Liver (tissue), 9 donors: ENCODE data around the gene B4GALT1. TPM values are rescaled to one million over a fixed set of nuclear protein-coding genes. Genes with fewer than 3 reads are reported as not detected.

ENCODE experiments used
- DNase-seq: peaks from one replicate; pipeline ENCODE4 v3.0.0-alpha.2; 2017; ENCODE audit warnings: low spot score
- H3K27ac ChIP-seq, 2 donors: one replicate each; pipeline ENCODE4 v1.7.0; 2013; ENCODE audit warnings: inconsistent platforms in 2 of 2, low read length in 2 of 2, control low read depth in 1 of 2, low read depth in 1 of 2, mild to moderate bottlenecking in 1 of 2
- H3K27me3 ChIP-seq, 4 donors: one replicate each; pipeline versions ENCODE4 v1.6.1 to v1.7.0; 2013; ENCODE audit warnings: low read length in 3 of 4, inconsistent platforms in 1 of 4, mild to moderate bottlenecking in 1 of 4, moderate library complexity in 1 of 4; ENCODE audit not compliant: control insufficient read depth in 4 of 4, insufficient read depth in 4 of 4
- H3K36me3 ChIP-seq, 4 donors: one replicate each; pipeline versions ENCODE4 v1.6.1 to v1.7.0; 2013; ENCODE audit warnings: low read length in 3 of 4, mild to moderate bottlenecking in 3 of 4, low read depth in 1 of 4, moderate library complexity in 1 of 4; ENCODE audit not compliant: control insufficient read depth in 4 of 4, insufficient read depth in 3 of 4
- H3K4me1 ChIP-seq, 4 donors: one replicate each; pipeline versions ENCODE4 v1.6.1 to v1.7.0; 2013; ENCODE audit warnings: low read length in 3 of 4, mild to moderate bottlenecking in 3 of 4, moderate library complexity in 1 of 4; ENCODE audit not compliant: control insufficient read depth in 4 of 4, insufficient read depth in 4 of 4
- H3K4me3 ChIP-seq, 3 donors: one replicate each; pipeline versions ENCODE4 v1.6.1 to v1.7.0; 2013; ENCODE audit warnings: low read length in 3 of 3, control low read depth in 1 of 3, low read depth in 1 of 3, mild to moderate bottlenecking in 1 of 3
- H3K9ac ChIP-seq, 2 donors: one replicate each; pipeline ENCODE4 v1.7.0; 2013; ENCODE audit warnings: low read length in 2 of 2, mild to moderate bottlenecking in 2 of 2, moderate library complexity in 2 of 2, control low read depth in 1 of 2, low read depth in 1 of 2
- H3K9me3 ChIP-seq, 4 donors: one replicate each; pipeline versions ENCODE4 v1.6.1 to v1.7.0; 2013; ENCODE audit warnings: low read length in 3 of 4; ENCODE audit not compliant: control insufficient read depth in 4 of 4
- ATF3 ChIP-seq: IDR thresholded peaks from 2 replicates; pipeline ENCODE4 v1.6.1; 2016; ENCODE audit warnings: antibody characterized with exemption
- CTCF ChIP-seq: fragments of 150-350 bp; IDR thresholded peaks from 2 replicates; pipeline ENCODE4 v1.5.1; 2017; ENCODE audit warnings: improper control_type of control experiment, low read depth, low read length; ENCODE audit not compliant: missing input control
- FOXA1 ChIP-seq: IDR thresholded peaks from 2 replicates; pipeline ENCODE4 v1.6.1; 2016; ENCODE audit warnings: antibody characterized with exemption
- FOXA2 ChIP-seq: IDR thresholded peaks from 2 replicates; pipeline ENCODE4 v1.6.1; 2016; ENCODE audit warnings: antibody characterized with exemption
- JUND ChIP-seq, 2 donors: IDR thresholded peaks; 2 replicates each; pipeline ENCODE4 v1.6.1; 2016; ENCODE audit warnings: antibody characterized with exemption in 2 of 2
- NR2F2 ChIP-seq: IDR thresholded peaks from 2 replicates; pipeline ENCODE4 v1.6.1; 2016; ENCODE audit warnings: antibody characterized with exemption
- RAD21 ChIP-seq, 2 donors: IDR thresholded peaks; 2 replicates each; pipeline ENCODE4 v1.6.1; 2016; ENCODE audit warnings: antibody characterized with exemption in 2 of 2, mild to moderate bottlenecking in 2 of 2
- REST ChIP-seq: IDR thresholded peaks from 2 replicates; pipeline ENCODE4 v1.6.1; 2016; ENCODE audit warnings: antibody characterized with exemption, mild to moderate bottlenecking
- RXRA ChIP-seq, 2 donors: IDR thresholded peaks; 2 replicates each; pipeline ENCODE4 v1.6.1; 2017 to 2018; ENCODE audit warnings: antibody characterized with exemption in 2 of 2, mild to moderate bottlenecking in 1 of 2
- SP1 ChIP-seq: IDR thresholded peaks from 2 replicates; pipeline ENCODE4 v1.6.1; 2018; ENCODE audit warnings: antibody characterized with exemption, mild to moderate bottlenecking
- TAF1 ChIP-seq: conservative IDR thresholded peaks from 2 replicates; pipeline ENCODE4 v1.6.1; 2016; ENCODE audit warnings: antibody characterized with exemption, mild to moderate bottlenecking
- YY1 ChIP-seq: IDR thresholded peaks from 2 replicates; pipeline ENCODE4 v1.6.1; 2016; ENCODE audit warnings: antibody characterized with exemption, mild to moderate bottlenecking
- WGBS: extraction: QIAGEN DNeasy Blood & Tissue Kit; methylation state at CpG from one replicate; pipeline ENCODE4 v1.1.7; 2013; 5-methylcytosine and 5-hydroxymethylcytosine counted together
- polyA plus RNA-seq, 2 donors: library from polyadenylated mRNA; stranded (reverse) in 1 of 2; unstranded in 1 of 2; fragments of 200-250 nt in 1 of 2; fragments of >200 nt in 1 of 2; fragmentation: Nextera tagmentation in 1 of 2; extraction: Ambion mirVana in 1 of 2; gene quantifications; one replicate each; pipeline versions ENCODE4 v1.2.1 to v1.2.3, GENCODE V29; 2013 to 2015
- total RNA-seq, 2 donors: library from RNA; depleted of rRNA; stranded (reverse); fragments of >200 nt; gene quantifications; one replicate each; pipeline ENCODE4 v1.2.3, GENCODE V29; 2014
- donor health status: healthy.
- donor health status: healthy.
- donor health status: healthy.
- donor health status: healthy.
- donor health status: healthy.

Gene B4GALT1
- total and polyA plus RNA-seq, 4 donors: 25.9 to 59.8 (median 42.7) TPM

- TF ChIP-seq REST: no peak
- TF ChIP-seq RAD21 (IDR thresholded peaks at IDR 0.05): no peak
These were observed 61.2 kb downstream of the B4GALT1 start (continued) for GRCh38 chr9:33105959-33106358.

GRCh38 chr9:33105504-33105903, 61.6 kb downstream of the B4GALT1 start:
- Histone ChIP-seq H3K9me3 (no peaks in the 10 kb centered on the region), H3K4me3 (no peak overlapping the region), H3K36me3 (peaks cover 0 to 5% (median 2%) of the 10 kb centered on the region in 4 donors), H3K27me3 (no peaks in the 10 kb centered on the region), H3K9ac (no peak overlapping the region), H3K4me1 (peaks cover 3 to 15% (median 6%) of the 10 kb centered on the region in 4 donors), H3K27ac (no peak overlapping the region)
- DNase-seq: no peak
- TF ChIP-seq CTCF: no peak
- TF ChIP-seq ATF3: no peak
- no peak for TF ChIP-seq JUND (IDR thresholded peaks at IDR 0.05)
- TF ChIP-seq NR2F2: no peak
- no peak for TF ChIP-seq YY1
- no peak for TF ChIP-seq RXRA (IDR thresholded peaks at IDR 0.05)
- WGBS: 83% methylated on average over 5 of the region's 5 CpGs

- H3K36me3 ChIP-seq: no peaks in the 10 kb centered on the region
- no peak overlapping the region for H3K4me3 ChIP-seq
- DNase-seq: no peak
- H3K9ac ChIP-seq: no peak overlapping the region
- H3K9me3 ChIP-seq: no peaks in the 10 kb centered on the region
- TF ChIP-seq NR2F2: no peak
- no peak for TF ChIP-seq JUND (IDR thresholded peaks at IDR 0.05)
- TF ChIP-seq ATF3: no peak
- no peak for TF ChIP-seq RAD21 (IDR thresholded peaks at IDR 0.05)
- no peak for TF ChIP-seq FOXA2
- TF ChIP-seq SP1: no peak
- no peak for TF ChIP-seq TAF1
- no peak for TF ChIP-seq FOXA1
- H3K4me1 ChIP-seq: peaks cover 3 to 15% (median 6%) of the 10 kb centered on the region in 4 donors
- no peak overlapping the region for H3K27ac ChIP-seq
- 95% methylated on average over 7 of the region's 7 CpGs for WGBS
- no peaks in the 10 kb centered on the region for H3K27me3 ChIP-seq
These were observed 62.7 kb downstream of the B4GALT1 start for GRCh38 chr9:33104401-33104800.
